HEK293T (cell line): ENCODE measurements around the gene SLAIN2.
"Not testable (repeated sequence)": the region's sequence is repeated elsewhere in the genome, so short reads cannot be mapped to it uniquely, and the experiment has no call there.

Experiments
- CTCF ChIA-PET: fragments of 350-600 bp; formaldehyde crosslinking; extraction: SDS; loops from one replicate; lab custom pipeline; 2021; ENCODE audit warnings: antibody characterized with exemption, inconsistent platforms; lab: Yijun Ruan, JAX
- POLR2A ChIA-PET: fragments of 350-600 bp; formaldehyde crosslinking; extraction: SDS; loops from one replicate; lab custom pipeline; 2020; ENCODE audit warnings: antibody characterized with exemption, inconsistent platforms; lab: Yijun Ruan, JAX
- DNase-seq: peaks from one replicate; pipeline ENCODE4 v3.0.0; 2012; ENCODE audit warnings: mixed read lengths; ENCODE audit errors: extremely low spot score
- ARNT ChIP-seq: fragments of 450-650 bp; IDR thresholded peaks from 2 replicates; pipeline ENCODE4 v1.6.1; 2017; ENCODE audit warnings: mild to moderate bottlenecking
- BHLHE40 ChIP-seq: fragments of 450-650 bp; IDR thresholded peaks from 2 replicates; pipeline ENCODE4 v1.6.1; 2016; ENCODE audit warnings: mild to moderate bottlenecking, moderate library complexity, borderline replicate concordance
- CTBP1 ChIP-seq: fragments of 450-650 bp; IDR thresholded peaks from 2 replicates; pipeline ENCODE4 v1.6.1; 2016; ENCODE audit warnings: borderline replicate concordance
- ELF4 ChIP-seq: fragments of 450-650 bp; IDR thresholded peaks from 2 replicates; pipeline ENCODE4 v1.6.1; 2017; ENCODE audit warnings: antibody characterized with exemption
- FOXA1 ChIP-seq: fragments of 450-650 bp; IDR thresholded peaks from 2 replicates; pipeline ENCODE4 v1.6.1; 2016; ENCODE audit warnings: mild to moderate bottlenecking
- FOXK2 ChIP-seq: fragments of 450-650 bp; IDR thresholded peaks from 2 replicates; pipeline ENCODE4 v1.6.1; 2016; ENCODE audit warnings: mild to moderate bottlenecking
- FOXM1 ChIP-seq: fragments of 450-650 bp; IDR thresholded peaks from 2 replicates; pipeline ENCODE4 v1.6.1; 2017; ENCODE audit warnings: mild to moderate bottlenecking, borderline replicate concordance
- HDGF ChIP-seq: fragments of 450-650 bp; IDR thresholded peaks from 2 replicates; pipeline ENCODE4 v1.6.1; 2017; ENCODE audit warnings: antibody characterized with exemption, borderline replicate concordance
- L3MBTL2 ChIP-seq: fragments of 450-650 bp; conservative IDR thresholded peaks from 2 replicates; pipeline ENCODE4 v1.6.1; 2016; ENCODE audit warnings: mild to moderate bottlenecking
- LEF1 ChIP-seq: fragments of 450-650 bp; IDR thresholded peaks from 2 replicates; pipeline ENCODE4 v1.6.1; 2017; ENCODE audit warnings: mild to moderate bottlenecking, borderline replicate concordance
- NFRKB ChIP-seq: fragments of 450-650 bp; IDR thresholded peaks from 2 replicates; pipeline ENCODE4 v1.6.1; 2016; ENCODE audit warnings: mild to moderate bottlenecking, moderate library complexity
- PKNOX1 ChIP-seq: fragments of 450-650 bp; IDR thresholded peaks from 2 replicates; pipeline ENCODE4 v1.6.1; 2016
- SP1 ChIP-seq: fragments of 450-650 bp; IDR thresholded peaks from 2 replicates; pipeline ENCODE4 v1.6.1; 2017
- SUZ12 ChIP-seq: fragments of 450-650 bp; IDR thresholded peaks from 2 replicates; pipeline ENCODE4 v1.6.1; 2016; ENCODE audit warnings: mild to moderate bottlenecking
- TARDBP ChIP-seq: fragments of 450-650 bp; IDR thresholded peaks from 2 replicates; pipeline ENCODE4 v1.6.1; 2016
- ZNF384 ChIP-seq: fragments of 450-650 bp; IDR thresholded peaks from 2 replicates; pipeline ENCODE4 v1.6.1; 2016

SLAIN2 gene

GRCh38 chr4:48429709-48430474 lies 88.6 kb downstream of the SLAIN2 start:
- no peak for DNase-seq
- TF ChIP-seq ELF4 (no peak), L3MBTL2 (no peak), TARDBP (no peak), ARNT (no peak), LEF1 (no peak), FOXK2 (no peak), CTBP1 (no peak), FOXA1 (no peak), PKNOX1 (no peak), SUZ12 (no peak), BHLHE40 (no peak), SP1 (no peak)
- ChIA-PET POLR2A (no interaction called here), CTCF (no interaction called here)

GRCh38 chr4:48431401-48431800 lies 90.1 kb downstream of the SLAIN2 start:
- TF ChIP-seq TARDBP, result no peak
- no peak for TF ChIP-seq BHLHE40
- no peak for TF ChIP-seq CTBP1
- TF ChIP-seq SUZ12, result no peak
- TF ChIP-seq ARNT, result no peak
- no peak for TF ChIP-seq LEF1
- TF ChIP-seq L3MBTL2, result no peak
- TF ChIP-seq FOXM1, result no peak
- TF ChIP-seq NFRKB, result no peak
- no peak for TF ChIP-seq HDGF
- no peak for TF ChIP-seq FOXA1
- TF ChIP-seq PKNOX1, result no peak
- TF ChIP-seq ELF4, result no peak
- no peak for TF ChIP-seq SP1
- TF ChIP-seq ZNF384, result no peak
- TF ChIP-seq FOXK2, result no peak
- no peak for DNase-seq
- ChIA-PET POLR2A (no interaction called here), CTCF (no interaction called here)

DNA sequence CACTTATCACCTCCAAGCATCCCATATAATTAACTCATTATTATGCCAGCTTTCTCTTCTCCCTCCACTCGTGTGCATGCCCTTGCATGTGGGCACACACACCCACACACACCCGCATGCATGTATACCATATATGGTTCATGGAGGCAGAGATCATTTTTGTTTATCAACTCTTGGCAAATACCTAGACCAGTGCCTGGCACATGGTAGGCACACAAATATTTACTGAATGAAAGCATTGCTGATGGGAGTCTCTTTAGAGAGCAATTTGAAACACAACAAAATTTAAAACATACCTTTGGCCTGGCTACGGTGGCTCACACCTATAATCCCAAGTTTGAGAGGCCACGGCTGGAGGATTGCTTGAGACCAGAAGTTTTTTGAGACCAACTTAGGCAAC lies 90.7 kb downstream of the SLAIN2 start:
- no peak for TF ChIP-seq ZNF384
- no peak for TF ChIP-seq HDGF
- TF ChIP-seq BHLHE40, result no peak
- TF ChIP-seq LEF1, result no peak
- no peak for TF ChIP-seq FOXK2
- no peak for TF ChIP-seq SP1
- TF ChIP-seq L3MBTL2, result no peak
- POLR2A ChIA-PET, result no interaction called here

GRCh38 chr4:48436318-48436717 lies 95.0 kb downstream of the SLAIN2 start:
- TF ChIP-seq ARNT (no peak), CTBP1 (no peak), SP1 (no peak), TARDBP (no peak), BHLHE40 (no peak), L3MBTL2 (no peak), FOXK2 (no peak), LEF1 (no peak), ZNF384 (no peak), NFRKB (no peak), ELF4 (no peak), HDGF (no peak), PKNOX1 (no peak), SUZ12 (no peak), FOXA1 (no peak)
- ChIA-PET POLR2A (no interaction called here), CTCF (no interaction called here)
- DNase-seq, result no peak

More for the DNA sequence above, 90.7 kb downstream of the SLAIN2 start:
- CTCF ChIA-PET, result no interaction called here
- DNase-seq, result no peak

- ChIA-PET CTCF (no interaction called here), POLR2A (no interaction called here)
- no peak for DNase-seq
- TF ChIP-seq PKNOX1 (no peak), ELF4 (no peak), NFRKB (no peak), SP1 (no peak)
Measured at GRCh38 chr4:48439988-48440387, 98.7 kb downstream of the SLAIN2 start.

- DNase-seq, POLR2A ChIA-PET, CTCF ChIA-PET: not testable (repeated sequence)
Measured at GRCh38 chr4:48440914-48441313, 99.6 kb downstream of the SLAIN2 start.
